KBM-7 (cell line): ENCODE results near the gene CFAP43.
"Not testable (repeated sequence)": the region's sequence is repeated elsewhere in the genome, so short reads cannot be mapped to it uniquely, and the experiment has no call there.

ENCODE experiments used
- DNase-seq: peaks from one replicate; pipeline ENCODE4 v3.0.0-alpha.2; 2015
- in situ Hi-C: fragments of 300-500 bp; cut with MboI; formaldehyde crosslinking; loops from 2 replicates; pipeline ENCODE4 v1.14.3; 2020; ENCODE audit warnings: low sequenced_read_pairs, low pct_unique_long_range_greater_than_20kb, mixed read lengths

The CFAP43 gene

DNA sequence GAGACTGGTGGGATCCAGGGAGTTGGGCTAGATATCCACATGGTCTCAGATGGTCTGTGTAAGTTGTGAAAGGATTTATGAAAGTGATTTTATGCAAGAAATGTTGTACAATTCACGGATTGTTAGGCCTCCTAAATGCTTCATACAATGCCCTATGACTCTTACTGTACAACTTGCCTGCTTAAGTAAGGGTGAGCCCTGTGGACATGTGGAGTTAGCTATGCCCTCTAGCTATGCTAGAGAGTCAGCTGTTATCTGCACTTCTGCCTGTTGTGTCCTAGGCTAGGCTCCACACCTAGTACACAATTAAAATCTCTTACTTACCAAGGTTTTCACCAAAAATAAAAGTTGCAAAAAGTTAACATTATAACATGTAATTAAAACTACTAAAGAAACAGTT, 1.7 kb upstream of the CFAP43 start:
- in situ Hi-C loops: no loop called here
- no peak for DNase-seq

DNA sequence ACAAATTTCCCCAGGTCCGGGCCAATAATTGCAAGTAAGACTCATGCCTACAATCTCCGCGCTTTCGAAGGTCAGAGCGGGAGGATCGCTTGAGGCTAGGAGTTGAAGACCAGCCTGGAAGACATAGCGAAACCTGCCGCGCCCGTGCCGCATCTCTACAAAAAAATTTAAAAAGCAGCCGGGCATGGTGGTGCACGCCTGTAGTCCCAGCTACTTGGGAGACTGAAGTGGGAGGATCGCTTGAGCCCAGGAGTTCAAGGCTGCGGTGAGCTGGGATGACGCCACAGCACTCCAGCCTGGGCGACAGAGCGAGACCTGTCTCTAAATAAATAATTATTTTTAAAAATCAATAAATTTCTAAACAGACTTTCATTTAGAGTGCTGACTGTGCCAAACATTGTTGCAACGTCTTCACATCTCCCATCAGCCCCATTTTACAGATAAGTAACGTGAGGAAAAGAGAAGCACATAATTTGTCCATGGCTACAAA, 494 bp upstream of the CFAP43 start:
- no peak for DNase-seq

DNA sequence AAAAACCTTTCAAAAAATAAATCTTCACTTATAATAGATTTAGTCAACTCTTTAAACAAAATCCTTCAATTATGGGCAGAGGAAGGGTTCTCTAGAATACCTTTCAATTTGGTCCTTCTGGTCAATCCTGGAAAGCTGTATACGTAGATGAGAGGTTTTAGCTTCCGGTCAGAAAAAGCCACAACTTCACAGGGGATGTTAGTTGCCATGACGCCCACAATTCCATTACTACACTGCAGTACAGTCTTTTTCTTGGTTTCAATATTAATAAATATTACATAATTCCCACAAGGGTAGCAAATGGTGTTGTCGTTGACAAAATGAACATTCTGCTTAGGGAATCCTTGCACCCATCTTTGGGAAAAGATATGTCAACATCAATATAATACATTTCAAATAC, 1.7 kb downstream of the CFAP43 start:
- in situ Hi-C loops: no loop called here
- no peak for DNase-seq

More for the DNA sequence above, 494 bp upstream of the CFAP43 start:
- in situ Hi-C loops: no loop called here

DNA sequence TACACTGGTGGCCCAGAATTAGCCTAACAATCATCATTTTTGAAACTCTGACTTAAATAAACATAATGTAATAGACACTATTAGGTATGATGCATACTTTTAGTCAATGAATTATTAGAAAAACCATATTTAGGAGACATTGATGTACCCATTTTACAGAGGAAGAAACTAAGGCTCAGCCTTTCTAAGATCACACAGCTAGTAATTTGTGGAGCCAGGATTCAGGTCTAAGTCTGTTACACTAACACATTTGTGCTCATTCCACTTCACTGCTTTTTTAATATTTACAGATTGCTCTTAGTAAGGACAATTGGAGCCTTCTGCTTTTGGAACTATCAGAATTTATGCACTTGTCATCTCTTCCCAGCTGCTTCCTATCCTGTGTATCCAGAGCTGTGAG, 8.9 kb downstream of the CFAP43 start:
- in situ Hi-C loops: no loop called here
- no peak for DNase-seq

DNA sequence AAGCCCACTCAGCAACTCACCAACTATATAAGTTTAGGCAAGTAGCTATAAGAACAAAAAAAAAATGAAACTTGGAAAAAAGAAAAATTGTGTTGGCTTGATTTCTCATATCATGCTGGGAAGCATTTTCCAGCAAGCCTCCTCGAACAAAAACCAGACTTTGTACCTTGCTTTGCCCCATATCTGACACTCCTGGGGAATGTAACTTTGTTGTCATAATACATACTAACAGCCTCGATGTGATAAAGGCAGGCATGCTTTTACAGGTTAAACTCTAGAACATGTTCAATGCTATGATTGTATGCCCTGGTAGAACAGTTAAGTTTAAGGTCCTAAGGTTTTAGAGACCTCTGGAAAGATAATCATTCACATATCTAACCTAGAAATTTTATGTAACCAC, 11.6 kb downstream of the CFAP43 start:
- DNase-seq: no peak
- in situ Hi-C loops: no loop called here

DNA sequence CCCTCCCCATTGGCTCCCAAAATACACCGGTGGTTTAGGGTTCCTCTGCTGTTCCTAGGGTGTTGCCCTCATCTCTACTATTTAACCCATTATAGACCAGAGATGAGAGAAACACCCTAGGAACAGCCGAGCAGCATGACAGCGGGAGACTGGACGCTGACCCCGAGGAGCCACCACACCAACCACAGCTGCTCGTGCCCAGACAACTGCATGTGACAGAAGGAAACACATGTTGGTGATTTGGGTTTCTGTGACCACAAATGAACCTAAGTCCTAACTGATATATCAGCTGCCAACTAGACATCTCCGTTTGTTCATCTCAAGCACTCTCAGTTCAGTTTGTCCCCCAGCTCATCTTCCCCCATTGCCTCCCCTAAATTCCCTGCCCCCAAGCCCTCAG, 13.4 kb downstream of the CFAP43 start:
- DNase-seq: peak; percentile 39
- in situ Hi-C loops: no loop called here

DNA sequence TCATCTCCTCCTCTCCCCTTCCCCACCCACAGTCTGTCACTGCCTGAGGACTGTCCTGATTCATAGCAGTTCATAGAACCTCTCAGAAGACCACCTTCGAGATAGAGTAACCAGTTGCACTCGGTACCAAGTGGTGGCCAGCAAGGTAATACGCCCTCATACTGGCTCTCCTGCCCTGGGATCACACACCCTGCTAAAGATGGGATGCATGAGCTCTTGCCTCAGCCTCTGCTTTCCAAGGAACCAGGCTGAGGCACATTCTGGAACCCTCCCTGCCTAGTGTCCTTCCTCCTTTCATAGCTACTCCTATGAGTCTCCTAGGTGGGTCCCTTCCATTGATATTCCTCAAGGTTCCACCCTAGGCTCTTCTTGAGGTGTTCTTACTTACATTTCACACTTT, 15.5 kb downstream of the CFAP43 start:
- in situ Hi-C loops: no loop called here
- DNase-seq: no peak

DNA sequence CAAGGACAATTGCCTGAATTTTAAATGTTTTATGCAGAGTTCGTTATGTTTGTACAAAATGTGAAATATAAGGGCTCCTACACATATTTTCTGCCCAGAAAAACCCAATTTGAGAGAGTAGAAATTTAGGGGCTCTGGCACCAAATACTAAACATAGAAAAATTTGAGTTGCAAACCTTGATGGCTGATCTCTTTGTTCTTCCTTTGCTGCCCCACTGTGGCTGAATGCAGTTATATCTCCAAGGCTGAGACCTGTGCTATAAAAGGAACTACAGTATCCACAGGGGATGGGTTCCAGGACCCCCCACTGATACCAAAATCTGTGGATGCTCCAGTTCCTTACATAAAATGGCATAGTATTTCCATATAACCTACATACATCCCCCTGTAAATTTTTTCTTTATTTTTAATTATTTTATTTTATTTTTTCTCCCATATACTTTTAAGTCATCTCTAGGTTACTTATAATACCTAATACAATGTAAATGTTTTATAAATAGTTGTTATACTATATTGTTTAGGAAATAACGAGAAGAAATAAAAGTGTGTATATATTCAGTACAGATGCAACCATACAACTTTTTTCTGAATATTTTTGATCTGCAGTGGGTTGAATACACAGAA, 22.5 kb downstream of the CFAP43 start:
- in situ Hi-C loops: no loop called here

DNA sequence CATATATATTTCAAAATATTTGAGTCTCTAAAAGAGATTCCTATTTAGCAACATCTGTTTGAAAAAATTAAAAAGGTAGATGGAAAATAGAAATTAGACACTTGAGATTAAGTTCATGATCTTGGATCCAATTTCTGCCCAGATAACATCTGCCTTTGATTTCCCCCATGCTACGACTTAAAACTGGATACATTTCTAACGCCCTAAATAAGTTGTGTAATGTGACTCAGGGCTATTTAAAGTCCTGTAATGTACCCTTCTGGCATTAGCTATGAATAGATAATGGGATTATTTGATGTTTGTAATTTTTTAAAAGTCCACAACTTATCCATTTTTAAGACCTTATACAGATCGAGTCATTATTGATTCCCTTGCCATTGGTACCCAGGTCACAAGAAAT, 23.4 kb downstream of the CFAP43 start:
- in situ Hi-C loops: no loop called here
- DNase-seq: no peak

More for the DNA sequence above, 22.5 kb downstream of the CFAP43 start:
- peak; percentile 52 for DNase-seq

DNA sequence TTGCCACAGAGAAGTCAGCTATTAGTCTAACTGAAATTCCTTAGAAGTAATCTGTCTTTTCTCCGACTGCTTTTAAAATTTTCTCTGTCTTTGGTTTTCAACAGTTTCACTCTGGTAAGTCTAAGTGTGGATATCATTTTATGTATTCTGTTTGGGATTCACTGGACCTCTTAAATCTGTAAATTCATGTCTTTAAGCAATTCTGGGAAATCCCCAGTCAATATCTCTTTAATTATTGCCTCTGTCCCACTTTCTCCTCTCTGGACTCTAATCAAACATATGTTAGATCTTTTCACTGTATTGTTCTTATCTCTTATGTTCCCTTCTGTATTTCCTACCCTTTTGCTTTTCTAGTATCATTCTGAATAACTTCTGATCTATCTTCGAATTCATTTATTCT, 29.9 kb downstream of the CFAP43 start:
- no peak for DNase-seq
- in situ Hi-C loops: no loop called here

DNA sequence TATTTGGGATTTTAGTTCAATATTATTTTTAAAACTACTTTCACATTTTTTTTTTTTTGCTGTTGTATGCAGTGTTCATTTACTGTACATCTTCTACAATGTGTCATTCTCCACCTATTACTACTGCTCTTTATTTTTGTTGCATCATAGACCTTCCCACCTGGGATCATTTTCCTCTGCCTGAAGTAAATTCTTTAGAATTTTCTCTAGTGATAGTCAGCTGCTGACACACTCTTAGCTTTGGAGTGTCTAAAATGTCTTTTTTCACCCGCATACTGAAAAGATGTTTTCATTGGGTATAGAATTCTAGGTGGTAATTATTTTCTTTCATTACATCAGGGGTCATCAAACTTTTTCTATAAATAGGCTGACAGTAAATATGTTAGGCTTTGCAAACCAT, 30.5 kb downstream of the CFAP43 start:
- DNase-seq: no peak
- in situ Hi-C loops: no loop called here

DNA sequence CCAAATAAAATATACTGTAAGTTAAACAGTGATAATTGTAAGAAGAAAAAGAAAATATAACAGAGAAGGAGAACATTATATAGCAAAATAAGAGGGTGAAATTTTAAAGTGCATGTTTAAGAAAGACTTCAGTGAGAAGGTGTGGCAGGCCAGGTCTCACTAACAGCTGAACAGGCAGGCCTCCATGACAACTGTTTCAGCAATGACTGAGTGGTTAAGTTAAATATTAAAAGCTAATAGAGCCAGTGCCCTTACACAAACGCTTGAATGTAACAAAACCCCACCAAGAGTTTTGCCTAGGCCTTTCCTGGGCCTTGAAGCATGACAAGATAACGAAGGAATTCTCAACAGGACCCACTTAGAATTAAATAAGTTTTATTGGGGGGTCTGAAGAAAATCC, 32.6 kb downstream of the CFAP43 start:
- in situ Hi-C loops: no loop called here
- no peak for DNase-seq

DNA sequence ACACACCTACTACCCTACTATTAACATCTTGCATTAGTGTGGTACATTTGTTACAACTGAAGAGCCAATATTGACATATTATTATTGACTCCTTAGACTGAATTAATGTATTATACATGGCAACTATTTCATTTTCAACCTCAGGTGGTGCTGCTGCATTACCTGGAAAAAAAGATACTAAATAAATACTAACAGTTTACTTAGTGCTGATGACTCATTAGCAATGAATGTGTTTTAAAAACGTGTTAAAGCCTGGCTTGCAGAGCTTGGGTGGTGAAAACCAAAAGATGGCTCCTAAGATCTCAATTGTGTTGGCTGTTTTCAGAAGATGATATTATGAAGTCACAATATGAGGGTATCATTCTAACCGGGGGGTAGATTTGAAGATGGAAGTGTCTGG, 34.8 kb downstream of the CFAP43 start:
- DNase-seq: no peak
- in situ Hi-C loops: no loop called here

DNA sequence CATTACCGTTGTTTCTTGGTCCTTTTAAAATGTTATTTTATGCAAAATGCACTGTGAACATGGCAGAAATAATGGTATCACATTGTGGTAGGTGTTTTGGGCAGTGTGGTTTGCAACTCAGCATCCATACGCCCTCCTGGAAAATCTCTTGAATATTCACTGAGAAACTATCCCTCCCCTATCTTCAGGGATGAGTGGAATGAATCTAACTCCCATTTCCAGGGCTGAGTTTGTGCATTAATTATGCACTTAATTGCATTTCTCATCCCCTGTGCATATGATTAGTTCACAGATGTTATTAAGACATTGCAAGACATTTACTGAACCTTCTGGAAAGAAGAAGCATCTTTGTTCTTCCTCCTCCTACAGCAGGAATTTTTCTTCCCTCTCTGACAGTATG, 36.5 kb downstream of the CFAP43 start:
- no peak for DNase-seq
- in situ Hi-C loops: no loop called here

DNA sequence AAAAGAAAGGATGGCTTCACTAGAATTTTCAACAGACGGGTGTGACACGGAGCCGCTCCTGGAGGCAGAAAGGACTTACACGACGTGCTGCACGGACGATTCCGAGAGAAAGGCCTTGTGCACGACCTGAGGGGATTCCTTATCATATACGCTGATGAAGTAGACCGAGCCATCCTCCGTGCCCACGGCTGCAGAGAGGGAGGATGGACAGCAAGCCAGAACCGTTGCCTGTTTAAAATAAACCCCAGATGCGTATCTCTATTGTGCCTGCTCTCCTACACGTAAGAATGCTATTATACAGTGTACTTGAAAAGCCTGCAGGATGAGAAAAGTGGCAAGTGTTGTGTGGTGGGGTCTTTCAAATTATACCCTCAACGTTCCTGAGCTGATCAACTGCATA, 38.4 kb downstream of the CFAP43 start:
- DNase-seq: no peak
- in situ Hi-C loops: no loop called here

DNA sequence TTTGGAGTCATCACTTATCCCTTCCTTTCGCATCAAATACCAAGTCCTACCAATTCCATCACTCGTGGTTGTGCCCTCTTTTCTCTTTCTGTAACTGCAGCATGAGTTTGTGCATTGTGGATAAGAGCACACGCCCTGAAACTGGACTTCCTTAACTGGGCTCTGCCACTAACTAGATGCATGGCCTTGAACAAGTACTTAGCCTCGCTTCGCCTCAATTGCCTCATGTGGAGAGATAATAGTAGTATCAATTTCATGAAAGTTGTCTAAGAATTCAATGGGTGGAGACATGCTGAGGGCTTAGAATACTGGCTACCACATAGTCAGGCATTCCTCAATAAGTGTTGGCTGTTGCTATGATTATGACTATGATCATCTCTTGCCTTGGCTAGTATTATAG, 41.5 kb downstream of the CFAP43 start:
- DNase-seq: no peak
- in situ Hi-C loops: no loop called here

DNA sequence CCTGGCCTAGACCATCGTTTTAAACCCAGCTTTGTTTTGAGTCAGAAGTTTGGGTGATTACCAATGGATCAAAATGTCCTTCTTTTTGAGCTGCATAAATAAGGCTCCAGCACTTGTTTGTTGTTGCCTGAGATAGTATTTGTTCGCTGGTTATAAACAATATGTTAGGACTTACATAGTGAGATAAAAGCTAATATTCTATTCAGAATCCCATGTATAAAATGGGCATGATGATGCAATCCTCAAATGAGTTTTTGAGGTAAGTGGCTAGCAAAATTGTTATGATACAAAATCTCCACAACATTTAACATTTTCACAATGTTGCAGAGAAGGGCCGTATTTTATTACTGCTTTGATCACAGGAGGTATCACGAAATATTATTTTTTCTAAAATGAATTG, 48.5 kb downstream of the CFAP43 start:
- in situ Hi-C loops: no loop called here
- DNase-seq: no peak

DNA sequence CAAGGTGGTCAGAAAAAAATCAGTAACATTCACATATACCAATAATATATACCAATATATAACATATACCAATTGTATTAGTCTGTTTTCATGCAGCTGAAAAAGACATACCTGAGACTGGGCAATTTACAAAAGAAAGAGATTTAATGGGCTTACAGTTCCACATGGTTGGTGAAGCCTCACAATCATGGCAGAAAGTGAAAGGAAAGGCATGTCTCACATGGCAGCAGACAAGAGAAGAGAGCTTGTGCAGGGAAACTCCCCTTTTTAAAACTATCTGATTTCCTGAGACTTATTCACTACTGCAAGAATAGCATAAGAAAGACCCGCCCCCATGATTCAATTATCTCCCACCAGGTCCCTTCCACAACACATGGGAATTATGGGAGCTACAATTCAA, 58.0 kb downstream of the CFAP43 start:
- DNase-seq, in situ Hi-C loops: not testable (repeated sequence)

DNA sequence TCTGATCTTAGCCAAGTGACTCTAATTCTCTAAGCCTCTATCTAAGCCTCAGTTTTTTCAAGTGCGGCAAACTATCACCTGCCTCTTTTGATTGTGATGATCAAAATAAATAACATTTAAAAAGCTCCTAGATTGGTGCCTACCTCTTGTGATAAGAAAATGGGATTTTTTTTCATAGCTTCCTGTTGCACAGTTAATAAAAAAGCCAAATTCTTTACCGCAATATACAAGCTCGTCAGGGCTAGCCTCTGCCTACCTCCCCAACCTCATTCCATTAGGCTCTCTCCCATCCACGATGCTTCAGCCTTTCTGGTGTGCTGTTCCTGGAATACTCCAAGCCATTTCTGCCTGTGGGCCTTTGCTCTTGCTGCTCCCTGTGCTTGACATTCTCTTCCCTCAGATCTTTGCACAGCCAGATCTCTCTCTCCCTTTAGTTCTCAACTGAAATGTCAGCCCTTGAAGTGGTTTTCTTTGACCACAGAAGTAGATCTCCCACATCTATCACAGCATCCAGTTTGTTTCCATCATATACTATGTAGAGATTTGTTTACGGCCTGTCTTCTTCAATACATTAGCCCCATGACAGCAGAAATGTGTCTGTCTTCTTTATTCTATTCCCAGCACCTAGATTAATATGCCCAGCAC, 61.4 kb downstream of the CFAP43 start:
- DNase-seq: no peak
- in situ Hi-C loops: no loop called here

DNA sequence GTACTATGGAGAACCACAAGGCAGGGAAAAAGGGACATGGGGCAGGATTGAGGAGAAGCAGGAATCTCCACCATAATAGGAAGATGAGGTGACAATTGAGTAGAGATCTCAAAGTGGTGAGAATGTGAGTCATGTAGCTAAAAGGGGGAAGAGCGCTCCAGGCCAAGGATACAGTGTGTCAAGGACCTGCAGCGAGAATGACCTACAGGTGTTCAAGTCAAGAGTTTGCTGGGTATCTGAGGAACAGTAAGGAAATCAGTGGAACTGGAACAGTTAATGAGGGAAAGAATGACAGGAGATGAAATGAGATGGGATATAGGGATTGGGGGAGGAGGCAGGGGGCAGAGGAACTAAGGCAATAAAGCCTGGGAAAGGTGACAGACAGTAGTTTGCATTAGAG, 76.6 kb downstream of the CFAP43 start:
- DNase-seq: no peak
- in situ Hi-C loops: no loop called here

DNA sequence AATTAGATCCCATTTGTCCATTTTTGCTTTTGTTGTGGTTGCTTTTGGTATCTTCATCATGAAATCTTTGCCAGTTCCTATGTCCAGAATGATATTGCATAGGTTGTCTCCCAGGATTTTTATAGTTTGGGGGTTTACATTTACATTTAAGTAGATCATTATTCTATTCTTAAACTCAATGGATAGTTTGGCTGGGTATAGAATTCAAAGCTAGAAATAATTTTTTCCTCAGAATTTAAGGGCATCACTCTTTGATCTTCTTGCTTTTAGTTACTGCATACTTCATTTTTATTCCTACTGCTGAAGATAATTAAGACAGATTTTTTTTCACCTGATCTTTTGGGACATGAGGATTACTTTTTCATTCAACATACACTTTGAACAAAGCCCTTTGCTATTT, 80.4 kb downstream of the CFAP43 start:
- in situ Hi-C loops: no loop called here
- no peak for DNase-seq
